Measurements from ENCODE around the gene FRZB.
A peak's percentile ranks its signal among the peaks of the same experiment; 100 is the strongest.

FRZB gene

GRCh38 chr2:182792441-182792840 lies 74.0 kb downstream of the FRZB start:
- no peak for DNase-seq (ENCODE audit: low spot score)

- DNase-seq (ENCODE audit: low spot score): peak; percentile 21
Measured at GRCh38 chr2:182784777-182785176, 81.7 kb downstream of the FRZB start.

GRCh38 chr2:182784058-182784706 lies 82.3 kb downstream of the FRZB start:
- DNase-seq (ENCODE audit: low spot score): no peak

All from COLO829 (cell line).